Mammary epithelial cell (primary cell): ENCODE results near the gene LRIT1.

ENCODE experiments used
- EZH2 ChIP-seq: IDR thresholded peaks from 2 replicates; pipeline ENCODE4 v1.6.1; 2012; ENCODE audit warnings: low read length, inconsistent platforms, borderline replicate concordance
- TF ChIP-seq, protein P1 (sequence below), 2 donors: IDR thresholded peaks in 1 of 2; conservative IDR thresholded peaks in 1 of 2; 2 replicates each; pipeline ENCODE4 v1.5.1; 2011 to 2012; ENCODE audit warnings: inconsistent platforms in 2 of 2, low read length in 2 of 2, mild to moderate bottlenecking in 2 of 2, control low read depth in 1 of 2, low read depth in 1 of 2; ENCODE audit not compliant: insufficient read depth in 1 of 2; ENCODE audit errors: extremely low read depth in 1 of 2

DNA sequence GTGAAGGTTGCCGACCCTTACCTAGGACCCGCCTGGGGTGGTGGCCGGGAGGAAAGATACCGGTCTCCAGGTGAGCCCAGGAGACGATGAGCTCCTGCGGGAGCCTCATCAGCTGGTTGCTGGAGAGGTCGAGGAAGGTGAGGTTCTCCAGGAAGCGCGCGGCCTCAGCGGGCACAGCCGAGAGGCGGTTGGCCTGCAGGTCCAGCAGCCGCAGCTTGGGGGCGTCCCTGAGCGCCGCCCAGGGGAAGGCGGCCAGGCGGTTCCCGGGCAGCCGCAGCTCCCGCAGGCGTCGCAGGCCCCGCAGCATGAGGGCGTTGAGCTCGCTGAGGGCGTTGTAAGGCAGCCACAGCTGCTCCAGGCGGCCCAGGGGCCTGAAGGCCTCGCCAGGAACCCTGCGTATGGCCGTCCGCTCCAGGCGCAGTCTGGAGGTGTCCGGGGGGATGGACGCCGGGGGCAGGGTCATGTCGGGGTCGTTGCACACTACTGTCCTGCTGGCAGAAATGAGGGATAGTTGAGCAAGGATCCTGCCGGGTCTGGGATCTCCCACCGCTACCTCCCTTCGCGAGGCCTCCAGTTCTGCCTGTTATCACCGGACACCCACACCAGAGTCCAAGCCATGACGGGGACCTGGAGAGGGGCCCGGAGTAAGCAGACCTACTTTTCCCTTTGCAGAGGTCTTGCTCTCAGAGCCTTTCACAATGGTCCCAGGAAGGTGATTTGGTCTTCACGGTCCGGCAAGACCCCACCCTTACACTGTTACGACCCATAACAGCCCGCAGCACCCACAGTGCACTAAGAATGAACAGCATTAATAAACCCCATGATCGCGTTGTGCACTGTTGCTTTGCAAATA is 3.9 kb downstream of the LRIT1 start:
- TF ChIP-seq, protein P1, sequence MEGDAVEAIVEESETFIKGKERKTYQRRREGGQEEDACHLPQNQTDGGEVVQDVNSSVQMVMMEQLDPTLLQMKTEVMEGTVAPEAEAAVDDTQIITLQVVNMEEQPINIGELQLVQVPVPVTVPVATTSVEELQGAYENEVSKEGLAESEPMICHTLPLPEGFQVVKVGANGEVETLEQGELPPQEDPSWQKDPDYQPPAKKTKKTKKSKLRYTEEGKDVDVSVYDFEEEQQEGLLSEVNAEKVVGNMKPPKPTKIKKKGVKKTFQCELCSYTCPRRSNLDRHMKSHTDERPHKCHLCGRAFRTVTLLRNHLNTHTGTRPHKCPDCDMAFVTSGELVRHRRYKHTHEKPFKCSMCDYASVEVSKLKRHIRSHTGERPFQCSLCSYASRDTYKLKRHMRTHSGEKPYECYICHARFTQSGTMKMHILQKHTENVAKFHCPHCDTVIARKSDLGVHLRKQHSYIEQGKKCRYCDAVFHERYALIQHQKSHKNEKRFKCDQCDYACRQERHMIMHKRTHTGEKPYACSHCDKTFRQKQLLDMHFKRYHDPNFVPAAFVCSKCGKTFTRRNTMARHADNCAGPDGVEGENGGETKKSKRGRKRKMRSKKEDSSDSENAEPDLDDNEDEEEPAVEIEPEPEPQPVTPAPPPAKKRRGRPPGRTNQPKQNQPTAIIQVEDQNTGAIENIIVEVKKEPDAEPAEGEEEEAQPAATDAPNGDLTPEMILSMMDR (conservative IDR thresholded peaks at IDR 0.05 in 1 of 2, IDR thresholded peaks at IDR 0.05 in 1 of 2; ENCODE audit: extremely low read depth in 1 of 2, insufficient read depth in 1 of 2, low read depth in 1 of 2, low read length in 2 of 2) = no peak
- no peak for TF ChIP-seq EZH2
